ENCODE measurements around the gene SMC1B.

SMC1B gene

GRCh38 chr22:45343143-45343542, 70.3 kb downstream of the SMC1B start:
- no peak overlapping the region for H3K9ac ChIP-seq (ENCODE audit: low read depth, low read length)
- H3K27me3 ChIP-seq (ENCODE audit: insufficient read depth, low read length): no peaks in the 10 kb centered on the region
- 93% methylated on average over 8 of the region's 8 CpGs for WGBS
- no peak overlapping the region for H3K4me3 ChIP-seq (ENCODE audit: low read length)
- no peak overlapping the region for H3K27ac ChIP-seq (ENCODE audit: low read depth, low read length)
- no peaks in the 10 kb centered on the region for H3K4me1 ChIP-seq (ENCODE audit: insufficient read depth, low read length)
- peaks cover 24% of the 10 kb centered on the region for H3K36me3 ChIP-seq (ENCODE audit: insufficient read depth, low read length)
- H3K9me3 ChIP-seq (ENCODE audit: insufficient read depth, low read depth, low read length): no peaks in the 10 kb centered on the region

GRCh38 chr22:45341498-45341897, 71.9 kb downstream of the SMC1B start:
- no peaks in the 10 kb centered on the region for H3K27me3 ChIP-seq (ENCODE audit: insufficient read depth, low read length)
- no peaks in the 10 kb centered on the region for H3K9me3 ChIP-seq (ENCODE audit: insufficient read depth, low read depth, low read length)
- H3K9ac ChIP-seq (ENCODE audit: low read depth, low read length): no peak overlapping the region
- WGBS: 89% methylated on average over 6 of the region's 6 CpGs
- no peak overlapping the region for H3K27ac ChIP-seq (ENCODE audit: low read depth, low read length)
- peaks cover 27% of the 10 kb centered on the region for H3K36me3 ChIP-seq (ENCODE audit: insufficient read depth, low read length)
- no peaks in the 10 kb centered on the region for H3K4me1 ChIP-seq (ENCODE audit: insufficient read depth, low read length)
- no peak overlapping the region for H3K4me3 ChIP-seq (ENCODE audit: low read length)

DNA sequence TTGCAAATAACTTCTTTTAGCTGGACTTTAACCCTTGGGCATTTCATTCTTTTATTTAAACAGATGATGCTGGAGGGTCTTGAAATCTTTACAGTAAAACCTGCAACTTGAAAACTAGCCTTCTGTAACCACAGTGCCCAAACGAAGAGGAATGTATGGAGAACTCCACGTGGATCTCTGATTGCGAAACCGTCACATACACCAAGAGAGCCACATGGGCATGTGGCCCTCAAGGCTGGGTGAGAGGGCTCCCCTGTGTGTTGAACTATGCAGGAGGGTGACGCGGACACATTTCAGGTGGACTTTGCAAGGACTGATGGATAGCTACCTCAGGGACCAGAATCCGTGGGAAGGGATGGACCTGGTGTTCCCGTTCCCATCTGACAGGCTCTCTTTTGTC, 73.1 kb downstream of the SMC1B start:
- WGBS: 90% methylated on average over 8 of the region's 8 CpGs
- no peak overlapping the region for H3K4me3 ChIP-seq (ENCODE audit: low read length)
- H3K9ac ChIP-seq (ENCODE audit: low read depth, low read length): no peak overlapping the region
- H3K27ac ChIP-seq (ENCODE audit: low read depth, low read length): no peak overlapping the region
- H3K9me3 ChIP-seq (ENCODE audit: insufficient read depth, low read depth, low read length): no peaks in the 10 kb centered on the region
- peaks cover 37% of the 10 kb centered on the region for H3K36me3 ChIP-seq (ENCODE audit: insufficient read depth, low read length)
- H3K27me3 ChIP-seq (ENCODE audit: insufficient read depth, low read length): no peaks in the 10 kb centered on the region
- no peaks in the 10 kb centered on the region for H3K4me1 ChIP-seq (ENCODE audit: insufficient read depth, low read length)

DNA sequence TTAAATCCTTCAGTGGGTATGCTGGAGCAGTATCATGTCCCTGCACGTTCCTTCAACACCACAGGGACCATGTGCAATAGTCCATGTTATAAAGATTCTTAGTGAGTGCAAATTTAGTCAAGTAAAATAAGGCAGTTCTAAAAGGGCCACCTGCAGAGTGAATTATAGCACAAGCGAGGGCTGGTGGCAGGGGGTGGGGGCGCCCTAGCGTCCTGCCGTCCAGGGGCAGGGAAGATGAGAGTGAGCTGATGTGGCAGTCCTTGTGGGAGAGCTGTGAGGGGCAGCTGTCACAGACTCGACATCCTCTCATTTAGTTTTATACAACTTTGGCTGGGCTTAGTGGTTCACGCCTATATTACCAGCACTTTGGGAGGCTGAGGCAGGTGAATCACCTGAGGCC, 74.6 kb downstream of the SMC1B start:
- H3K9me3 ChIP-seq (ENCODE audit: insufficient read depth, low read depth, low read length): no peaks in the 10 kb centered on the region
- no peak overlapping the region for H3K27ac ChIP-seq (ENCODE audit: low read depth, low read length)
- H3K36me3 ChIP-seq (ENCODE audit: insufficient read depth, low read length): peaks cover 46% of the 10 kb centered on the region

GRCh38 chr22:45337536-45337935, 75.9 kb downstream of the SMC1B start:
- H3K9ac ChIP-seq (ENCODE audit: low read depth, low read length): no peak overlapping the region
- no peaks in the 10 kb centered on the region for H3K4me1 ChIP-seq (ENCODE audit: insufficient read depth, low read length)
- H3K27ac ChIP-seq (ENCODE audit: low read depth, low read length): no peak overlapping the region
- H3K9me3 ChIP-seq (ENCODE audit: insufficient read depth, low read depth, low read length): no peaks in the 10 kb centered on the region
- peaks cover 53% of the 10 kb centered on the region for H3K36me3 ChIP-seq (ENCODE audit: insufficient read depth, low read length)
- no peaks in the 10 kb centered on the region for H3K27me3 ChIP-seq (ENCODE audit: insufficient read depth, low read length)
- no peak overlapping the region for H3K4me3 ChIP-seq (ENCODE audit: low read length)
- 96% methylated on average over 8 of the region's 9 CpGs for WGBS

More for the DNA sequence above, 74.6 kb downstream of the SMC1B start:
- no peaks in the 10 kb centered on the region for H3K4me1 ChIP-seq (ENCODE audit: insufficient read depth, low read length)
- no peaks in the 10 kb centered on the region for H3K27me3 ChIP-seq (ENCODE audit: insufficient read depth, low read length)
- H3K9ac ChIP-seq (ENCODE audit: low read depth, low read length): no peak overlapping the region
- no peak overlapping the region for H3K4me3 ChIP-seq (ENCODE audit: low read length)
- 77% methylated on average over 7 of the region's 7 CpGs for WGBS

DNA sequence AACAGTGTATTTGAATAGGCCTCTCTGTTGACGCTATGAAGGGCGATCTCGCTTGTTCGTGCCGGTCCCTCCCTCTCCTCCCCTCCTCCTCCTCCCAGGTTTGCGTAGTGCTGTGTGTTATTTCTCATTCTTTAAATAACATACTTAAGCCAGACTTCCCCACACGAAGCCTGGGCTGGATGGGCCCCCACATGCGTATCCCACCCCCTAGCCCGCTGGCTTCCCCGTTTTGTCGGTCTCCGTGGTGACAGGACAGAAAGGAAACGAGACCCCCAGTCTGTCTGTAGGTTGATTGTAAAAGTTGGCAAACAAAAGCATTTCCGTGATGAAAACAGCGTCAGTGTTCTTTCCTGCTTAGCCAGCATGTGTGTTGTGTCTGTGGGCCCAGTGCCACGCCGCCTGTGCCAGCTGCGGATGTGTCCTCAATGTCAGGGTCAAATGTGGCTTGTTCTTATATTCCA, 76.4 kb downstream of the SMC1B start:
- H3K27me3 ChIP-seq (ENCODE audit: insufficient read depth, low read length): no peaks in the 10 kb centered on the region
- no peaks in the 10 kb centered on the region for H3K9me3 ChIP-seq (ENCODE audit: insufficient read depth, low read depth, low read length)
- H3K4me1 ChIP-seq (ENCODE audit: insufficient read depth, low read length): no peaks in the 10 kb centered on the region
- H3K9ac ChIP-seq (ENCODE audit: low read depth, low read length): no peak overlapping the region
- H3K4me3 ChIP-seq (ENCODE audit: low read length): no peak overlapping the region
- peaks cover 56% of the 10 kb centered on the region for H3K36me3 ChIP-seq (ENCODE audit: insufficient read depth, low read length)
- no peak overlapping the region for H3K27ac ChIP-seq (ENCODE audit: low read depth, low read length)
- WGBS: 96% methylated on average over 18 of the region's 18 CpGs

DNA sequence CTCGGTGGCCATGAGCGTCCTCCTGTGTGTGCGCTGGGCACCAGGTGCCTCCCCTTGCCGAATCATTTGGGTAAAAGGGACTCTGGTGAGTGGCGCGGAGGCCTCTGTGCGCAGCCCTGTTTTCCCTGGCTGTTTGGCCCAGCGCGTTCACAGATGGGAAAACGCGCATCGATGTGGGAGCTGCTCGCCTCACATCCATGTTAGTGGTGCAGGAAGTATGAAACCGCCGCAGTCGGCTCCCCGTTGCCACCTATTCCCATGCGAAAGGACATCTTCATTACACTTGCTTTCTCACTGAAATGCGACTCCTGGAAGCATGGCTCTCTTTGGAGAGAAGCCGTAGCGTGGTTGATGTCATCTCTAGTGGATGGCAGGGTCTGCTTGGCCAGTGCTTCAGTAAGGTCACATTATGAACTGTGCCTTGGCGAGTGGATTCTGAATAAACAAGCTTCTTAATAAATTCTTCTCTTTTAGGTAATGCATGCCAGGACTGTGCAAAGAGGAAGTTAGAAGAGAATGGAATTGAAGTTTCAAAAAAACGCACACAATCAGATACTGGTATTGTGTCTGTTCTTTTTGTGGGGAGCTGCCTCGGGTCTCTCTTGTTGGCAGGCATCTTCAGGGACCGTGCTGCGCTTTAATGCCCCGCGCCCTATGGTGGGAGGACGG, 77.4 kb downstream of the SMC1B start:
- H3K4me3 ChIP-seq (ENCODE audit: low read length): no peak overlapping the region
- no peaks in the 10 kb centered on the region for H3K9me3 ChIP-seq (ENCODE audit: insufficient read depth, low read depth, low read length)
- no peak overlapping the region for H3K27ac ChIP-seq (ENCODE audit: low read depth, low read length)
- WGBS: 92% methylated on average over 29 of the region's 29 CpGs
- no peaks in the 10 kb centered on the region for H3K4me1 ChIP-seq (ENCODE audit: insufficient read depth, low read length)
- peaks cover 48% of the 10 kb centered on the region for H3K36me3 ChIP-seq (ENCODE audit: insufficient read depth, low read length)
- H3K27me3 ChIP-seq (ENCODE audit: insufficient read depth, low read length): no peaks in the 10 kb centered on the region
- no peak overlapping the region for H3K9ac ChIP-seq (ENCODE audit: low read depth, low read length)

DNA sequence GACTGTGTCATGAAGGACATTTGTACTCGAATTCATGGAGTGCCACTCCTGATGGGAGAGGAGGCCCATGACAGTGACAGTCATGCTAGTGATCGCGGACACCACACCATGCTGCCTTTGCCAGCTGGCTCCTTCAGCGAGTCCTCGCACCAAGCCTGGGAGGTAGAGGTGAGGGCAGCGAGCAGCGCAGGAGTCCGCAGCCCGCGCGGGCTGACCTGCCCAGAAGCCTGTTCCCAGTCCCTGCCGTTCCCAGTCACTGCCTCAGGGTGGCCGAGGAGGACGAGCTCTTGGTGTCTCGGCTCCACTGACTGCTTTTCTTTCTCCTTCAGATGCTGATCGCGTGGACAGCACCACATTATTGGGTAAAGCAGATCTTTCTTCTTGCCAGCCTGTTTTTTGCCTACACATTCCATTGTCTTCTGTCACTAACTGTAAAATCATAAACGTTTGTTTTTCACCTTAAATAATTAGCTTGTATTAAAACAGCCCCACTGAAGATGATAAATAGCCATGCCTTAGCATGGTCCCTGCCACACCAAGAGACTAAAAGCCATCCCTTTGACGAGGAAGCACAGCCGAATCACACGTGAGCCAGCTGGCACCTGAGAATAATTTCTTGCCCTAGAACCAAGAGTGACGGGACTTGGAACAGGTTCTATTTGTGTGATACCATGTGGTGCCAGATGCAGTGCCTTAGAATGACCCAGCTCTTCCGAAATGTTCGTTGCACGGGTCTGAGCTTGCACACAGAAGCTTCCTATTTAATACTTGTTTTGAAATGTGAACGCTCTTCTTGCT, 78.2 kb downstream of the SMC1B start:
- Histone ChIP-seq H3K9ac (ENCODE audit: low read depth, low read length) (no peak overlapping the region), H3K27me3 (ENCODE audit: insufficient read depth, low read length) (no peaks in the 10 kb centered on the region), H3K4me1 (ENCODE audit: insufficient read depth, low read length) (no peaks in the 10 kb centered on the region), H3K4me3 (ENCODE audit: low read length) (no peak overlapping the region), H3K9me3 (ENCODE audit: insufficient read depth, low read depth, low read length) (no peaks in the 10 kb centered on the region), H3K27ac (ENCODE audit: low read depth, low read length) (no peak overlapping the region), H3K36me3 (ENCODE audit: insufficient read depth, low read length) (peaks cover 48% of the 10 kb centered on the region)
- WGBS: 78% methylated on average over 26 of the region's 26 CpGs

- H3K9ac ChIP-seq (ENCODE audit: low read depth, low read length): no peak overlapping the region
- H3K4me1 ChIP-seq (ENCODE audit: insufficient read depth, low read length): no peaks in the 10 kb centered on the region
- H3K36me3 ChIP-seq (ENCODE audit: insufficient read depth, low read length): peaks cover 48% of the 10 kb centered on the region
- 94% methylated on average over 9 of the region's 9 CpGs for WGBS
- H3K27ac ChIP-seq (ENCODE audit: low read depth, low read length): no peak overlapping the region
- no peaks in the 10 kb centered on the region for H3K9me3 ChIP-seq (ENCODE audit: insufficient read depth, low read depth, low read length)
- H3K27me3 ChIP-seq (ENCODE audit: insufficient read depth, low read length): no peaks in the 10 kb centered on the region
- no peak overlapping the region for H3K4me3 ChIP-seq (ENCODE audit: low read length)
Measured at GRCh38 chr22:45334528-45334927, 78.9 kb downstream of the SMC1B start.

DNA sequence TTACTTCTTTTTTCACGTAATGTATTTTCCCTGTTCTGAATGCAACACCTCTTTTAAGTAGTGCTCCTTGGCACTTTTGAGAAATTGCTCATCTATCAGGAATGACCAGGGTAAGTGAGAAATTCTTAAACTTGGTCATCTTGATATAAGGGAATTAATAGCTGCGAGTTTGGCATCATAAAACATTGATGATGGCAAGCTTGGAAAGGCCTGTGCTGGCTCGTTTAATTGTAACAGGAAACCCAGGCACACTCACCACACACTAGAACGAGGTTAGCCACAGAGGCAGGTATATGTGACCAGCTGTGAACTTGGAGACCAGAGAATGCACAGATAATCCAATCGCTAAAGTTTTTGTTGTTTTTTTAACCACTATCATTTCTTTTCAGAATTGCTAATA, 79.3 kb downstream of the SMC1B start:
- H3K36me3 ChIP-seq (ENCODE audit: insufficient read depth, low read length): peaks cover 47% of the 10 kb centered on the region
- no peaks in the 10 kb centered on the region for H3K27me3 ChIP-seq (ENCODE audit: insufficient read depth, low read length)
- H3K4me3 ChIP-seq (ENCODE audit: low read length): no peak overlapping the region
- WGBS: 94% methylated on average over 5 of the region's 5 CpGs
- no peaks in the 10 kb centered on the region for H3K4me1 ChIP-seq (ENCODE audit: insufficient read depth, low read length)
- H3K27ac ChIP-seq (ENCODE audit: low read depth, low read length): no peak overlapping the region
- no peaks in the 10 kb centered on the region for H3K9me3 ChIP-seq (ENCODE audit: insufficient read depth, low read depth, low read length)
- H3K9ac ChIP-seq (ENCODE audit: low read depth, low read length): no peak overlapping the region

DNA sequence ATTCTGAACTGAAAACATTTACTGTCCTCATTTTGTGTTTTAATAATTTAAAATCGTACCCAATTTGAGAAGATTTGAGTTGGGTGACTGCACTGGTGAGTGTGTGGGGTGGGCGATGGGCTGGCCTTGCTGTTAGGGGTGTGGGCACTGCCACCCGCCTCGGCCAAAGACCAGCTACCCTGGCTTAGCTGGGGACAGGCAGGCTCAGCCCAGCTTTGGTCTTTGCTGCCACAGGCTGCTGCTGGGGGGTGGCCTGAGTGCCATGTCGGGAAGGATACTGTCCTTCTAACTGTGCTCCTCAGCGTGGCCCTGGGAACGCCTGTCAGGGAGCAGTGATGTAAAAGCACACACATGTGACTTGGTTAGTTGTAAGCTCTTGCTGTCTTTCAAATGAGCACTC, 81.4 kb downstream of the SMC1B start:
- no peaks in the 10 kb centered on the region for H3K4me1 ChIP-seq (ENCODE audit: insufficient read depth, low read length)
- H3K36me3 ChIP-seq (ENCODE audit: insufficient read depth, low read length): peaks cover 55% of the 10 kb centered on the region
- no peaks in the 10 kb centered on the region for H3K9me3 ChIP-seq (ENCODE audit: insufficient read depth, low read depth, low read length)
- H3K9ac ChIP-seq (ENCODE audit: low read depth, low read length): no peak overlapping the region
- H3K4me3 ChIP-seq (ENCODE audit: low read length): no peak overlapping the region
- H3K27me3 ChIP-seq (ENCODE audit: insufficient read depth, low read length): no peaks in the 10 kb centered on the region
- H3K27ac ChIP-seq (ENCODE audit: low read depth, low read length): no peak overlapping the region
- 96% methylated on average over 7 of the region's 7 CpGs for WGBS
